GM12891 (cell line): ENCODE results near the gene HSD3B7.

ENCODE experiments used
- DNase-seq: peaks from one replicate; pipeline ENCODE4 v3.0.0; 2011; ENCODE audit warnings: low spot score; ENCODE audit not compliant: insufficient read length
- FAIRE-seq: peaks from 2 replicates; lab custom pipeline; 2011; peaks lifted over from hg19 to GRCh38; lab: Jason Lieb, UNC
- POLR2A ChIP-seq: IDR thresholded peaks from 2 replicates; pipeline ENCODE4 v1.6.1; 2011; ENCODE audit warnings: low read depth, low read length, control low read depth
- POLR2AphosphoS5 ChIP-seq: IDR thresholded peaks from 2 replicates; pipeline ENCODE4 v1.6.1; 2011; ENCODE audit warnings: low read depth, low read length, control low read depth
- POU2F2 ChIP-seq: IDR thresholded peaks from 2 replicates; pipeline ENCODE4 v1.6.1; 2011; ENCODE audit warnings: low read depth, mild to moderate bottlenecking, control low read depth, low read length, moderate library complexity
- SPI1 ChIP-seq: IDR thresholded peaks from 2 replicates; pipeline ENCODE4 v1.6.1; 2011; ENCODE audit warnings: low read depth, low read length, control low read depth

Gene HSD3B7

GRCh38 chr16:31033709-31034492 lies 48.9 kb downstream of the HSD3B7 start:
- FAIRE-seq: peak; percentile 85
- peak; percentile 87 for DNase-seq
- TF ChIP-seq POLR2AphosphoS5 (no peak), POU2F2 (no peak), SPI1 (no peak)

- no peak for FAIRE-seq
- TF ChIP-seq POLR2A (no peak), SPI1 (no peak)
- DNase-seq: no peak
Observed at GRCh38 chr16:31036691-31037090, 51.7 kb downstream of the HSD3B7 start.
